Measurements from ENCODE around the gene CENATAC.

GRCh38 chr11:118998388-118998717, 415 bp downstream of the CENATAC start:
- TF ChIP-seq CTCF (IDR thresholded peaks at IDR 0.05) (no peak), EP300 (IDR thresholded peaks at IDR 0.05) (no peak), POLR2A (IDR thresholded peaks at IDR 0.05; ENCODE audit: low read depth) (no peak), POLR2AphosphoS5 (IDR thresholded peaks at IDR 0.05) (no peak)
